Cardiac fibroblast (primary cell): ENCODE data around the gene LRP3.

Experiments used
- DNase-seq, 2 donors: peaks; one replicate each; pipeline versions ENCODE4 v3.0.0 to v3.0.0-alpha.2; 2010; ENCODE audit warnings: low read depth in 2 of 2
- H3K4me3 ChIP-seq, 2 donors: replicated peaks in 1 of 2; 1 replicate in 1 of 2; 2 replicates in 1 of 2; pipeline ENCODE4 v1.5.1; 2011; ENCODE audit warnings: low read depth in 2 of 2, low read length in 2 of 2, mild to moderate bottlenecking in 2 of 2, moderate library complexity in 1 of 2
- CTCF ChIP-seq: IDR thresholded peaks from one replicate; pipeline ENCODE4 v1.5.1; 2011; ENCODE audit warnings: low read depth, mild to moderate bottlenecking, low read length, inconsistent platforms

Gene LRP3

DNA sequence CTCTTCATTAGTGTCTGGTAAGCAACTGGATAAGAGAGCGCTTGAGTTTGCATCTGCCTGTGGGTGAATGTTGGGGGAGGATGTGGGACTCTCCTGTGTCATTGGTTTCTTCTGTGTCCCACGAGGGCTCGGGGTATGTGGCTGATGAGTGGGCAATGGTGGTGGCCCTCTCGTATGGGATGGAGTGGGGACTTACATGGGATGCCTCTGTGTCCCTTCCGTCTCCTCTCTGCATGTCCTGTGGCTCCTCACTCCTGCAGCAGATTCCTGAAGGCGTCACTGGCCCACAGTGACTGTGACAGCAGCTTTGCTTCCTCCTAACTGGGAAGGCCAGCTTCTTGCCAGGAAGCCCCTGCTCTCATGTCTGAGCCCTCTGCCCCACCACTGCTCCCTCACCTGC is 2.6 kb upstream of the LRP3 start:
- TF ChIP-seq CTCF: no peak
- no peak overlapping the region for H3K4me3 ChIP-seq
- DNase-seq: no peak

- no peak overlapping the region for H3K4me3 ChIP-seq
- DNase-seq: no peak
- TF ChIP-seq CTCF: peak; percentile 18
Measured at GRCh38 chr19:33192010-33192409, 2.1 kb upstream of the LRP3 start.

DNA sequence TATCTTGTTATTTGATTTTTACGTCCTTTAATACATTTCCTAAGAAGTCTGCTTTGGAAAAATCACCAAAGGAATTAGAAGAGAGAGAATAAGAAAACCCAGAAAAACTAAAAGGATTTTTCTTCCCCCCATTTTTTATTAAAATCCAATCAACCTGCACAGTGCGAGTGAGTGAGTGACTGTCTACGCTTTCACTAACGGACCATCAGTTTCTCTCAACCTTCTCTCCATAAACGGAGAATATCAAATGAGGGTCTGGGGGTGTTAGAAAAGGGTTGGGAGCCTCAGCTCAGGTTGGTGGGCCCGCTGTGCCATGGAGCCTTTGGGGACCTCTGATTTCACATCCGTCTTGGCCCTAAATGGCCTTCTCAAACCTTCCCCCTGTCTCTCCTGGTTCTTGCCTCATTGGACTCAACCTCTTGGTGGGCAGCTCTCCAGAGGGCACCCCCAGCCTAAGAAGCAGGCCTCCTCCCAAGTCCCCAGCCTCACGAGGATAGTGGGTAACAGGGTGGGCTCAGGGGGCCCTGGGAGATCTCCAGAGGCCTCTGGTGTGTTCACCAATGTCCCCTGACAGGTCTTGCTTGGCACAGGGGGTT is 763 bp upstream of the LRP3 start:
- no peak for DNase-seq
- H3K4me3 ChIP-seq: no peak overlapping the region
- TF ChIP-seq CTCF: no peak

GRCh38 chr19:33194532-33194885 is 379 bp downstream of the LRP3 start:
- peak overlapping the region in 1 of 2 donors; percentile 59 for H3K4me3 ChIP-seq
- no peak for TF ChIP-seq CTCF

GRCh38 chr19:33194886-33195644 is 935 bp downstream of the LRP3 start:
- H3K4me3 ChIP-seq: peak overlapping the region; percentile 59 to 66
- peak; percentile 60 to 65 for DNase-seq

More at GRCh38 chr19:33194532-33194885, 379 bp downstream of the LRP3 start:
- DNase-seq: peak in 1 of 2 donors; percentile 10

GRCh38 chr19:33195645-33196347 is 1.7 kb downstream of the LRP3 start:
- H3K4me3 ChIP-seq: peak overlapping the region; percentile 59 to 66
- no peak for DNase-seq
- TF ChIP-seq CTCF: no peak

More at GRCh38 chr19:33194886-33195644, 935 bp downstream of the LRP3 start:
- TF ChIP-seq CTCF: no peak
